Lung microvascular endothelial cell (primary cell): ENCODE results near the gene GRPR. TPM values are rescaled to one million over a fixed set of nuclear protein-coding genes. Genes with fewer than 3 reads are reported as not detected.
A peak's percentile ranks its signal among the peaks of the same experiment; 100 is the strongest.
"Not testable (repeated sequence)": the region's sequence is repeated elsewhere in the genome, so short reads cannot be mapped to it uniquely, and the experiment has no call there.

Source experiments
- DNase-seq, 2 donors: peaks; one replicate each; pipeline versions ENCODE4 v3.0.0 to v3.0.0-alpha.2; 2010; ENCODE audit warnings: low read depth in 2 of 2
- total RNA-seq: library from RNA; depleted of rRNA; stranded (reverse); fragments of >200 nt; gene quantifications from 2 replicates; pipeline ENCODE4 v1.2.1, GENCODE V29; 2014

GRPR gene
- total RNA-seq, 1 donor from 2014 or later: under 0.01 TPM

DNA sequence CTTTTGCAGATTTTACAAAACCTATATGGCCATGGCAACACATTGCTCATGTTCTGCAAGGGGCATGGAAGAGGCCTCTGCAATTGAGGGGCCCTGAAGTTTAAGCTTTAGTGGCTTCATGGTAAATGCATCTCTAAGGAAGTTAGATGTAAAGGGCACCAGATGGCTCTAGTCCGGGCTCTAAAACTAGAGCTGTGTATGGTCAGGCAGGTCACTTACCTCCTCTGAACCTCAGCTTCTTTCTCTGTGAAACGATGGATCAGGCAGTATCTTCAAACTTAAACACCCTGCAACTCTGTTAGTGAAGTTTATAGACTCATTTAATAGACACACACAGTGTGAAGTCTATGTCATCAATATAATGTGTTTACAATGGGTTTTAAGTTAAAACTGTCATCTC, 53.9 kb downstream of the GRPR start:
- no peak for DNase-seq

DNA sequence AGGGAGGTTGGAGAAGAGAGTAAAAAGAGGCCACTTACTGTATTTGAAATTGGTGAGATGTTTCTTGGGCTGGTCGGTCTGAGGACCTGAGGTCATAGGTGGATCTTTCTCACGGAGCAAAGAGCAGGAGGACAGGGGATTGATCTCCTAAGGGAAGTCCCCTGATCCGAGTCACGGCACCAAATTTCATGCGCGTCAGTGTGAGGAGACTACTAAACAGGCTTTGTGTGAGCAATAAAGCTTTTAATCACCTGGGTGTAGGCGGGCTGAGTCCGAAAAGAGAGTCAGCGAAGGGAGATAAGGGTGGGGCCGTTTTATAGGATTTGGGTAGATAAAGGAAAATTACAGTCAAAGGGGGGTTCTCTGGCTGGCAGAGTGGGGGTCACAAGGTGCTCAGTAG, 60.5 kb downstream of the GRPR start:
- not testable (repeated sequence) for DNase-seq

GRCh38 chrX:16185725-16186136, 62.4 kb downstream of the GRPR start:
- DNase-seq: peak; percentile 5 to 83

- DNase-seq: no peak
Measured at GRCh38 chrX:16186380-16187007, 63.1 kb downstream of the GRPR start.

- peak in 1 of 2 donors; percentile 36 for DNase-seq
Measured at GRCh38 chrX:16187024-16187760, 63.8 kb downstream of the GRPR start.

DNA sequence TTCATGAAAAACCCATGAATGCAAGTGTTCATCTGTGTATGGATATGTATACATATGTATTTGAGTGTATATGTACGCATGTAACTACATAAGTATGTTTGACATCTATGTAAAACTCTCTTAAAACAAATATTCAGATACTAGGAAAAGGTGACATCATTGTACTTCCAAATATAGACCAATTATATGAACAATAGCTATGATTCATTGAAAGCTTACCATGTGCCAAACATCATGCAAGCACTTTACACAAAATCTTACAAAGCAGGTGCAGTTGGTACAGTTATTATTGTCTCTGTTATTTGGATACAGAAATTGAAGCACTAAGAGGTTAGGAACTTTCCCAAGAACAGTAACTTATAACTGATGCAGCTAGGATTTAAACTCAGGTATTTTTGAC, 65.3 kb downstream of the GRPR start:
- peak; percentile 47 to 68 for DNase-seq

- no peak for DNase-seq
Measured at GRCh38 chrX:16191605-16192004, 68.2 kb downstream of the GRPR start.

- DNase-seq: peak in 1 of 2 donors; percentile 11
Measured at GRCh38 chrX:16196829-16197228, 73.5 kb downstream of the GRPR start.

DNA sequence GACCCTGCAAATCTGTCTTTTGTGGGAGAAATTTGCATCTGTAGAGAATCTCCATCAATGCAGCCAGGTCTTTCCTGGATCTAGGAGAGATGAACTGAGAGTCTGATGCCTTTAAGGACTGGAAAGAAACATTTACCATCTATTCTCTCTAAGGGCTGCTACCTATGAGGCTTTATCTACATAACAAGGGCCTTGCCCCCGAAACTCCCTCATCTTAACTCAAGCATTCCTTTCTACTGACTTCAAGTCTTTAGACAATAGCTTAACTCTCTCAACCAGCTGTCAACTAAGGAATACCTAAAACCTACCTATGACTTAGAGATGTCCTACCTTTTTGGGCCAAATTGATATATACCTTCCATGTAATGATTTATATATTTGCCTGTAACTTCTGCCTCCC, 76.0 kb downstream of the GRPR start:
- no peak for DNase-seq

DNA sequence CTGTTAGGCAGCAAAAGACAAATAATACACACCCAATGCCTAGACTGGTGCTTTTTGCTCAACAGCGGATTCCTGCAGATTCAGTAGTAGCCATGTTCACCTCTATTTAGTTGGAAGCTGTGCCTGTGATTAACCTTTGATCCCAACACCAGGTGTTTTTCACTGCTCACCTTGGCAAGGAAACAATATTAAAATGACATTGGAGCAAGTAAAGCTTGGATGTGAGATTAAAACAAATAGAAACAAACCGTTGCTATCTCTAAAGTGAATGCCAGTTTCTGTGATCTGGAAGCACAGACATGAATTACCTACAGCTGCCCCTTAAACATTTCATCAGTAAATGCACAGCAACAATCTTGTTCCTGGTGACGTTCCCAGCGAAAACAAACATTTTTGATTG, 79.6 kb downstream of the GRPR start:
- DNase-seq: no peak

Other genes with a start within 250 kb of the GRPR start
- gene MAGEB17, start 43.9 kb downstream of the GRPR start, total RNA-seq: not detected in 2 replicates